ENCODE measurements around the gene CTNND2.

CTNND2 gene

DNA sequence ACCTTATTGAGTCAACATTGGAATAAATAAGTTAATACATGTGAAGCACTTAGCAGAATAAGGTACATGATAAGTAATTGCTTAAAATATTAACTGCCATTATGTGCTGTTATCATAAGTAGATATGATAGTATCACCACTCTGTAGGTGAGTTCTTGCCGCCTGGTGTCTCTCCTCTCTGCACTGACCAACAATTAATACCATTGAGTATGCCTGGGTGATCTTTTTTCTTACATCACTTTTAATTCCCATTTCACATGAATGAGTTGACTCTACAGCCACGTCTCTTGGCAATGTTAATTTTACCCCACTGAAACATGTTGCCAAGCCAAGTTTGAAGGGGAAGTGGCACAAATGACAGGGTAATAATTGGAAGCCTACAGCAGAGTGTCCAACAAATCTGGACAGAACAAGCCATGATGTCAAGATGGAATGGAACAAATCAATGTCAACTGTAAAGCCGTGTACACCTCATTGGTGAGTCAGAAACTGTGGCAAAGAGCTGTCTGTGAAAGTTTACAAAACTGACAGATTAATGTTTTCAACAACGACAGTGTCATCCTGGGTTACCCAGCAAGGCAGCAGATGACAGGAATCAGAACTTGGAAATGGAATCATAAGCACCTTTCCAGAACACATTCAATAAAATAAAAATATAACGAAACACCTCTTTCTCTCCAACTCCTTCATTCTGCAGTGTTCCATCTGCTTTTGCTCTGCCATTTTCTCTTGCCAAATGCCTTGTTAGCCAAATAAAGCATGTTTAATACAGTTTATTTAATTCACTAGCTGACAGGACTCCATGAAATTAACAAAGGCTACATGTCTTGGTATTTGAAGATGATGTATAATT lies 330.9 kb downstream of the CTNND2 start:
- no peak for DNase-seq

DNA sequence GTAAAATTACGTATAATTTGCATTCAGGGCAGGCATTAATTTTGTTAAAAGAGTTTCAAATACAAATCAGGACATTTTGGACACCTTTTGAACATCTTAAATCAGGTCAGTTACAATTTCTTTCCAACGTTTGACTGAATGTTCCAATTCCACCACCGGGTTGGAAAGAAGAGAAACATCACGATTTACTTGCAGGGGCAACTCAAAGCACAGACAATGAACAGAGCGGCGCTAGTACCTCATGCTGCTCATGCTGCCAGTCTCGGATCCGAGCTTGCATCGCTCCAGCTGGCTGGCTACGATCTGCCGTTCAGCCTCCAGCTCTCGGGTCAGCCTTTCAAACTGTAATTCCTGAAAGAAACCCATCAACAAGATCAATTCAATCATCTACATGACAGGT lies 339.5 kb downstream of the CTNND2 start:
- DNase-seq: no peak

DNA sequence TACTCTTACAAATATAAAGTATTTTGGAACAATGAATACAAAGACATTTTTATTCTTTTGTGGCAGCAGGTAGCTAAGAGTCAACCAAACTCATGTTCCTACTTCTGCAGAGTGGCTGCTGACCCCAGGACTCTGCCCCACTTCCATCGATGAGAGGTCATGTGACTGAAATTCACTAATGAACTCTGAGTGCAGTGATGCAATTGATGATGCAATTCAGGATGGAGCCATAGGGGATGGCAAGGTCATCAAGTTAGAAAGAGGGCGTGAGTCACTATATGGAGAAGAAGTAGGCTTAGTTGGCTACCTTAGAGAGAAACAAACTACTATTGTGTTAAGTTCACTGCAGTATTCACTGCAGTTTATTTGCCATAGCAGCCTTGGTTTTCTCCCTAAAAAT lies 340.4 kb downstream of the CTNND2 start:
- no peak for DNase-seq

- DNase-seq: no peak
Measured at GRCh38 chr5:11560915-11561697, 343.1 kb downstream of the CTNND2 start.

- no peak for DNase-seq
Measured at GRCh38 chr5:11557063-11557462, 347.2 kb downstream of the CTNND2 start.

- no peak for DNase-seq
Measured at GRCh38 chr5:11555171-11555570, 349.1 kb downstream of the CTNND2 start.

- DNase-seq: no peak
Measured at GRCh38 chr5:11547730-11548129, 356.5 kb downstream of the CTNND2 start.

- DNase-seq: no peak
Measured at GRCh38 chr5:11547140-11547539, 357.1 kb downstream of the CTNND2 start.

DNA sequence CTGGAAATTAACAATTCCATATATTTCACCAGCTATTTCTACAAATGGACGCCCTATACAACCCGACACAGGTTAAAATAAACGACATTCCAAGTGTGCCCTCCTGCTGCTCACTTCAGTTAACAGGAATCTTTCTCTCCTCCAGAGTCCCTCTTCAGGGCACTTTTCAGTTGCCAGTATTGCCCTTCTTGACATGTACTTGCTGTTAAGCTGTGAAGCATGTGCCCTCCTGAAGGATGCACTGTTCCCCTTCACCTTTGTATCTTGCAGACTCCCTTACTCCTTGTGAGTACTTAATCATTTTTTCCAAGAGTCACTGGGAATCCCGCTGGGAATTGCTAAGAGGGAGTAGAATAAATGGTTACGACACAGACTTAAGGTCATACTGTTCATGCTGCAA lies 364.1 kb downstream of the CTNND2 start:
- DNase-seq: no peak

GRCh38 chr5:11531811-11532555 lies 372.3 kb downstream of the CTNND2 start:
- DNase-seq: no peak

- no peak for DNase-seq
Measured at GRCh38 chr5:11528720-11529119, 375.5 kb downstream of the CTNND2 start.

DNA sequence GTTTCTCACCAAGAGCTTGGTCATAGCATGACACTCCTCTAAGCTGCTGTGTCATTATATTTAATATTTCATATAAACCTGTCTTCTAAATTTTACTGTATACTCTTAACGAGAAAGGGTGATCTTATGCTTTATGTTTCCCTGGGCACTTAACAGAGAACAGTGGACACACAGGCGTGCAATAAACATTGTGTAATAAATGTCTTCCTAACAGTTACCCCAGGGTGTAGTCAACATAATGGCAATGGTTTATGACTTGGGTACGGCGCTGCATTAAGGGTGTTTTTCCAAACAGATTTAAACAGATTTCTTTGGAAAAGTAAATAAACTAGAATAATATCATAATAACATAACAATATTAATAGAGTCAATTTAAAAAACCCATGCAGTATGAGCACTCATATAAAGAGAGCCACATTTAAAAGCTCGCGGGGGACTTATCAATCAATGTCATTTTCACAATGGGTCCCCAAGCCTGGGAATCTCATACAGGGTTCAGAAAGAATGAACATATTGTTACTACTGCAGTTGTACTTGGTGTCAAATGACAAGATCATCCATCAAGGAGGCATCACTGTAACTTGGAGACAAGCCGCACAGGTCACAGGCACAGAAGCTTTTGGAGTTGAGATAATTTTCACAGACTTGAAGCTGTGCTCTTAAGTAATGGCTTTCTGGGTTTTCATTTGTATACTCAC lies 376.4 kb downstream of the CTNND2 start:
- no peak for DNase-seq

- no peak for DNase-seq
Measured at GRCh38 chr5:11525020-11525419, 379.2 kb downstream of the CTNND2 start.

DNA sequence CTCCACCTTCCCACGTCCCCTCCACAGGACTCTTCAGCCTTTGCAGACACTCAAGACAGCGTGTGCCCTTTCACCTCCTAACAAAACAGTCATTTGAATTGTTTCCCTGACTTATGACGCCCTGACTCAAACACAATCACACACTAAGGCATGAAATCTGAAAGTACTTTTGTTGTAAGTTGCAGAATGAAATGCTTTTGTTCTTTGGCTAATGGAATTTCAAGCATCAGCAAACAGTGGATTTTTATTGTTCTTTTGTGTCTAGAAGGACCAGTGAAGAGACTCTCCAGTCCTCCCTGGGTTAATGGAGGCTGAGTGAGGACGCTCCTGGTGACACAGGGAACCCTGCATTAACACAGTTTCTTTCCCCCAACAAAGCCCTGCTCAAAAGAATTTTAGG lies 380.1 kb downstream of the CTNND2 start:
- DNase-seq: no peak

DNA sequence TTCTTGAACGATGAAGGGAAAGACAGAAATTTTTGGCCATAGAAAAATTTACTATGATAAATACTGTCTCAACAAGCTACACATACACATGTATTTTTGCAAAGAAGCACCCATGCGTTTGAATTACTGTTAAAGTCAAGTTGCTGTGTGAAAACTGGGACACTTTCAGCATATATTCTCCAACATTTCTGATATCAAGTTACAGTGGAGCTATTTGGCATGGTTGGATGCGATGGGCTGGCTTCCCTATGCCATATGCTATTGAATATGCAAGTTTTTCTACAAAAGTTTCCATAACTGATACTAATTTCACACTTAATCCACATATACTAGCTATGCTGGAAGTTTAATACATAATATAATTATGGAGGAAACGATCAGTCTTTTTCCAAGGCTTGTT lies 381.4 kb downstream of the CTNND2 start:
- no peak for DNase-seq

GRCh38 chr5:11520241-11520930 lies 383.9 kb downstream of the CTNND2 start:
- DNase-seq: no peak

- DNase-seq: no peak
Measured at GRCh38 chr5:11519236-11519635, 385.0 kb downstream of the CTNND2 start.

DNA sequence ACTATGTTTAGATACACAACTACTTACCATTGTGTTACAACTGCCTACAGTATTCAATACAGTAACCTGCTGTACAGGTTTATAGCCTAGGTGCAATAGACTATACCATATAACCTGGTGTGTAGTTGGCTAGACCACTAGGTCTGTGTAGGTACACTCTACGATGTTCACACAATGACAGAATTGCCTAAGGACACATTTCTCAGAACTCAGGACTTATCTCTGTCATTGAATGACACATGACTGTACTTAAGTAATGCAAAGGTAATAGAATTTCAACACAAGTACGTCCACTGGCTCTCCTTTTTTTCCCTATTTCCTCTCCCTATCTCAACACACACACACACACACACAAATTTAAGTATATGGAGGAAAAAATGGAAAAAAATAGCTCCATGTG lies 385.6 kb downstream of the CTNND2 start:
- DNase-seq: no peak

- no peak for DNase-seq
Measured at GRCh38 chr5:11514705-11515432, 389.4 kb downstream of the CTNND2 start.

DNA sequence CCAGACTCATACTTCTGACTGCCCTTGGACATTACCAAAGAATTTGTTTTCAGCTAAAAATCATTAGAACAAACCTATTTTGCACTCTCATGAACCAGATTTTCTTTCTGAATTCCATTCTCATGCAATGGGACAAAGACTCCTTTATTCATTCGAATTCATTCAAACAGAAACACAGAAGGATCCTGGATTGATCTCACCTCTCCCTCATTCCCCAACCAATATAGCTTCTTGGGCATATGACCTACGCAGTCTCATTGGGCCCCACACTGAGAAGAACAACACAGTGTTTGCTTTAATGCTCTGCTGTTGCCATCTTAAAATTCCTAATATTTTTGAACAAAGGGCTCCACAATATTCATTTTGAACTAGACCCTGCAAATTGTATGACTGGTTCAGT lies 392.4 kb downstream of the CTNND2 start:
- no peak for DNase-seq

- no peak for DNase-seq
Measured at GRCh38 chr5:11510889-11511288, 393.4 kb downstream of the CTNND2 start.

DNA sequence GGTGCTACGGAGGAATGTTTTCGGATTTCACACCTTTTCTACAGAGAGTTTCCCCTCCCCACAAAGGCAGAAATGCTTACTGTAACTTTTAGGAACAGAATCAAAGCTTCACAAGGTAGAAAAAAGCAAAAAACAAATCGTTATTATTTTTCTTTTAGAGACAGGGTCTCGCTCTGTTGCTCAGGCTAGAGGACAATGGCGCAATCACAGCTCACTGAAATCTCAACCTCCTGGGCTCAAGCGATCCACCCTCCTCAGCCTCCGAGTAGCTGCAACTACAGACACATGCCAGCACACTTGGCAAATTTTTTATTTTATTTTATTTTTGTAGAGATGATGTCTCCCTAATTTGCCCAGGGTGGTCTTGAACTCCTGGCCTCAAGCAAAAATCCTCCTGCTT lies 394.5 kb downstream of the CTNND2 start:
- no peak for DNase-seq

Measured in stimulated activated CD4-positive, alpha-beta T cell treated with anti-CD3 and anti-CD28 coated beads, Interleukin-2, amount 100 ng/mL, for 48 hours (primary cell).